ENCODE results near the gene LDLRAP1. TPM values are rescaled to one million over a fixed set of nuclear protein-coding genes. Genes with fewer than 3 reads are reported as not detected.

The LDLRAP1 gene
- total and polyA plus RNA-seq, 2 of the 4 experiments (the other 2 are of a cell fraction) = 4.5 to 14.4 TPM

DNA sequence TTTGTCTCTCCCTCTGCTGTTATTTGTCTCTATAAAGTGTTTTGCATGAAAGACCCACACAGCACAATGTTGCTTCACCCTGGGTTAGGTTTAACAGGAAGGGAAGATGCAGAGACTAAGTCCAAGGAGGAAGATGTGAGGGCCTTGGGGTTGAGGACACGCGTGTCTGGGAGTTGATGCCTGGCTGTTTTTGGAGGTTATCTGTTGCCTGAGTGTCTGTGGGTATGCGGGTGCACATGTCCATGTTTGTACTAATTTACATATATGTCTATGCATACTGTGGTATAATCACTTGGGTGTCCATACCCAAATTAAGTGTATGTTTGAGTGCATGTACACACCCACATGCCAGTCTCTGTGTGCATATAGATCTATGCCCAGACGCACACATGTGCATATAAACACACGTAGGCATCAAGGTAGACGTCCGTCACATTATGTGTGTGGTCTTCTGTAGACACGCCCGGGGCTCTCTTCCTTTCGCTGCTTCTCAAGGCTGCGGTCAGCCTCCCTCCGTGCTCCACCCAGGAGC lies 72.2 kb downstream of the LDLRAP1 start (continued):
- no peak for TF ChIP-seq RFX5 (IDR thresholded peaks at IDR 0.05; ENCODE audit: low read depth, low read length)

DNA sequence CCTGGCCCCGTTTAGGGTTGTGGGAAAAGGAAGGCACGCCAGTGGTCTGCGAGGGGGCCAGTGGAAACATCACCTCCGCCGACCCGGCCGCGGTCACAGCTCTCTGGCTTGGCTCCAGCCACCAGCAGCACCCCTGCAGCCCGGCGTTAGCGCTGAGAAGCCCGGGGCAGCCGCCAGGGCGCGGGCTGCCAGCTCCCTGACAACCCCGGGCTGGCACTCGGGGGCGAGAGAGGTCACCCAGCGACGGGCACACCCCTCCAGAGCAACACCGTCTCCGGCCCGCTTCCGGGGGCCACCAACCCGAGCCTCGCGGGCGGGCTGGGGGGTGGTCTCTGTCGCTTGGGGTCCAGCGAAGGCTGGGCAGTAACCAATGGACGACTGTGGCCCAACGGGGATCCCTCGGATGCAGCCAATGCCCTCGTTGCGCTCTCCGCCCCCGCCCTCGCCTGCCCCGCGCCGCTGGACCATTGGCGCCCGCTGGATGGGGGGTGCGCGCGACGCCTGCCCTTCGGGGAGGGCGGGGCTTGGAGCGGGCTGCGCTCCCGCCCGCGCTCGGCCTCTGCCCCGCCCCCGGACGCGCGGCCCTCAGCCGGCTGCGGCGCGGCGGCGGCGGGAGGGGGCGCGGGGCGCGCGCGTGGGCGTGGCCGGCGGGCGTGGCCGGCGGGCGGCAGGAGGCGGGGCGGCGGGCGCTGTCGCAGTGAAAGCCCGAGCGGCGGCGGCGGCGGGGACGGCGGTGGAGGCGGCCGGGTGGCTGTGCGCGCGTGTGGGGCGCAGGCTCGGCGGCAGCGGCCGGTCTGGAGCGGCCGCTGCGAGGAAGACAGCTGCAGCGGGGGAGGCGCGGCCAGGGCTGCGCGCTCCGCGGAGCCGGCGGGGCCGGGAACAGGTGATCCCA lies 72.9 kb downstream of the LDLRAP1 start, which contains the start of gene MAN1C1:
Gene MAN1C1, plus strand, starts transcription at position 697 of the 892 bp plus-strand sequence. CDS start 1,007 bp downstream, outside the sequence.
- TF ChIP-seq MAZ (IDR thresholded peaks at IDR 0.05; ENCODE audit: borderline replicate concordance, low read depth, low read length) = peak; percentile 93; the same call in 1 of the 2 replicates
- TF ChIP-seq, protein P1, sequence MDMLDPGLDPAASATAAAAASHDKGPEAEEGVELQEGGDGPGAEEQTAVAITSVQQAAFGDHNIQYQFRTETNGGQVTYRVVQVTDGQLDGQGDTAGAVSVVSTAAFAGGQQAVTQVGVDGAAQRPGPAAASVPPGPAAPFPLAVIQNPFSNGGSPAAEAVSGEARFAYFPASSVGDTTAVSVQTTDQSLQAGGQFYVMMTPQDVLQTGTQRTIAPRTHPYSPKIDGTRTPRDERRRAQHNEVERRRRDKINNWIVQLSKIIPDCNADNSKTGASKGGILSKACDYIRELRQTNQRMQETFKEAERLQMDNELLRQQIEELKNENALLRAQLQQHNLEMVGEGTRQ (IDR thresholded peaks at IDR 0.05; ENCODE audit: low read depth, low read length) = no peak
- TF ChIP-seq, protein P2, sequence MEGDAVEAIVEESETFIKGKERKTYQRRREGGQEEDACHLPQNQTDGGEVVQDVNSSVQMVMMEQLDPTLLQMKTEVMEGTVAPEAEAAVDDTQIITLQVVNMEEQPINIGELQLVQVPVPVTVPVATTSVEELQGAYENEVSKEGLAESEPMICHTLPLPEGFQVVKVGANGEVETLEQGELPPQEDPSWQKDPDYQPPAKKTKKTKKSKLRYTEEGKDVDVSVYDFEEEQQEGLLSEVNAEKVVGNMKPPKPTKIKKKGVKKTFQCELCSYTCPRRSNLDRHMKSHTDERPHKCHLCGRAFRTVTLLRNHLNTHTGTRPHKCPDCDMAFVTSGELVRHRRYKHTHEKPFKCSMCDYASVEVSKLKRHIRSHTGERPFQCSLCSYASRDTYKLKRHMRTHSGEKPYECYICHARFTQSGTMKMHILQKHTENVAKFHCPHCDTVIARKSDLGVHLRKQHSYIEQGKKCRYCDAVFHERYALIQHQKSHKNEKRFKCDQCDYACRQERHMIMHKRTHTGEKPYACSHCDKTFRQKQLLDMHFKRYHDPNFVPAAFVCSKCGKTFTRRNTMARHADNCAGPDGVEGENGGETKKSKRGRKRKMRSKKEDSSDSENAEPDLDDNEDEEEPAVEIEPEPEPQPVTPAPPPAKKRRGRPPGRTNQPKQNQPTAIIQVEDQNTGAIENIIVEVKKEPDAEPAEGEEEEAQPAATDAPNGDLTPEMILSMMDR (conservative IDR thresholded peaks at IDR 0.05; ENCODE audit: low read depth, low read length) = peak; percentile 35
- TF ChIP-seq SMC3 (IDR thresholded peaks at IDR 0.05; ENCODE audit: low read depth, low read length) = 0 out of 2 replicates have a peak, but pooled peaks have one; percentile 11
- BruUV-seq (replicated peaks) = no TSS peak
- peaks cover 5 to 18% of the 10 kb centered on the region in 2 experiments; a peak in 2 of 4 replicates for H3K79me1 ChIP-seq (ENCODE audit: low read depth in 1 of 2, low read length in 2 of 2)
- peak within 1 kb of the TSS; percentile 18; the same call in 1 of the 2 replicates for H4K91ac ChIP-seq (ENCODE audit: insufficient read depth, low read depth, low read length)
- H2BK5ac ChIP-seq (ENCODE audit: low read depth, low read length, poor library complexity, severe bottlenecking) = no peak within 1 kb of the TSS
- peak within 1 kb of the TSS; percentile 73 for H3K9ac ChIP-seq (ENCODE audit: low read depth, low read length)
- H2BK15ac ChIP-seq (ENCODE audit: low read depth, low read length) = no peak within 1 kb of the TSS; the same call in 2 of the 3 replicates
- H2BK20ac ChIP-seq (ENCODE audit: low read depth, low read length) = no peak within 1 kb of the TSS; the same call in 1 of the 2 replicates
- ATAC-seq (ENCODE audit: low read depth) (peak; percentile 97), DNase-seq (peak; percentile 73)
- in situ Hi-C loops (cut with MboI; ENCODE audit: low sequenced_read_pairs) (no loop called here), intact Hi-C loops (cut with micrococcal nuclease) (loop anchor here (2.0 to 5.0 kb wide), 2 partner anchors 51 to 78 kb away; no protein-coding TSS in a partner anchor), dilution Hi-C loops (cut with HindIII; ENCODE audit: low sequenced_read_pairs, unreplicated experiment) (no loop called here)
- peak within 1 kb of the TSS; percentile 62 for H3K4ac ChIP-seq (ENCODE audit: low read depth, low read length)
- H3K27me3 ChIP-seq (ENCODE audit: control insufficient read depth, insufficient read depth, low read length) = peaks cover 19% of the 10 kb centered on the region
- H2BK120ac ChIP-seq (ENCODE audit: low read depth, low read length) = peak within 1 kb of the TSS; percentile 49; the same call in 1 of the 2 replicates
- peak within 1 kb of the TSS; percentile 66 for H3K23ac ChIP-seq (ENCODE audit: low read depth, low read length)
- H3K4me1 ChIP-seq (ENCODE audit: control insufficient read depth, insufficient read depth, low read length) = peaks cover 7% of the 10 kb centered on the region; the same call in 1 of the 2 replicates
- H2AK5ac ChIP-seq (ENCODE audit: low read depth, low read length) = peak within 1 kb of the TSS; percentile 86
- no peak within 1 kb of the TSS for H3K56ac ChIP-seq (ENCODE audit: extremely low read depth, insufficient read depth, low read length)
- H2AK9ac ChIP-seq (replicated peaks; ENCODE audit: low read depth, low read length, poor library complexity) = peak within 1 kb of the TSS; percentile 69
- peaks cover 17% of the 10 kb centered on the region; the same call in 1 of the 2 replicates for H4K20me1 ChIP-seq (ENCODE audit: insufficient read depth, low read length)
- WGBS, 2 experiments (ENCODE audit: extremely low coverage in 2 of 2, insufficient read length in 1 of 2) = 0% methylated on average over 30 of the region's 116 CpGs; no CpG with 5 or more reads in 1 of the 2 experiments
- H3K18ac ChIP-seq (ENCODE audit: low read depth, low read length) = peak within 1 kb of the TSS; percentile 24; the same call in 1 of the 2 replicates
- POLR2A ChIA-PET (ENCODE audit: unreplicated experiment) = no interaction called here
- H3K4me2 ChIP-seq (ENCODE audit: low read depth, low read length) = peak within 1 kb of the TSS; percentile 79
- 0 out of 2 replicates have a peak, but pooled peaks cover 2% of the 10 kb centered on the region for H3K9me1 ChIP-seq (ENCODE audit: insufficient read depth, low read length)
- no peaks in the 10 kb centered on the region; the same call in 1 of the 2 replicates for H3K36me3 ChIP-seq (ENCODE audit: control insufficient read depth, insufficient read depth, low read length)
- H3K27ac ChIP-seq (ENCODE audit: insufficient read depth, low read length) = peak within 1 kb of the TSS; percentile 12; the same call in 1 of the 2 replicates
- CTCF ChIA-PET = interaction anchor here (1.6 kb wide), 1 partner anchor 79 kb away, joined by 5 read pairs; no protein-coding TSS in a partner anchor
- peak within 1 kb of the TSS; percentile 69 for H3K4me3 ChIP-seq (ENCODE audit: insufficient read depth, low read depth, low read length)
- peak within 1 kb of the TSS; percentile 21 to 68; a peak in 1 of 4 replicates for H4K8ac ChIP-seq (ENCODE audit: low read depth in 2 of 2, low read length in 2 of 2)
- no peak within 1 kb of the TSS for H4K5ac ChIP-seq (ENCODE audit: low read depth, low read length)
- H3K14ac ChIP-seq (replicated peaks; ENCODE audit: low read depth, low read length) = peak within 1 kb of the TSS; percentile 70
- H3K9me3 ChIP-seq (ENCODE audit: control insufficient read depth, insufficient read depth, low read length) = no peaks in the 10 kb centered on the region
- H2AFZ ChIP-seq (replicated peaks; ENCODE audit: low read length, poor library complexity) = peak within 1 kb of the TSS; percentile 94
